H9 (cell line): ENCODE data around the gene ADM. TPM values are rescaled to one million over a fixed set of nuclear protein-coding genes. Genes with fewer than 3 reads are reported as not detected.

Source experiments
- DNase-seq: peaks from one replicate; pipeline ENCODE4 v3.0.0-alpha.2; 2017
- H2AFZ ChIP-seq: one replicate; pipeline ENCODE4 v1.6.1; 2013; ENCODE audit warnings: mild to moderate bottlenecking, low read length, control low read depth, moderate library complexity
- H2AK5ac ChIP-seq: 2 replicates; pipeline ENCODE4 v1.6.1; 2013; ENCODE audit warnings: low read length, control low read depth, mixed read lengths; ENCODE audit not compliant: insufficient read length
- H2BK120ac ChIP-seq: one replicate; pipeline ENCODE4 v1.6.1; 2013; ENCODE audit warnings: low read depth, mild to moderate bottlenecking, low read length, control low read depth, inconsistent platforms; ENCODE audit not compliant: poor library complexity, severe bottlenecking
- H2BK12ac ChIP-seq: 2 replicates; pipeline ENCODE4 v1.6.1; 2013; ENCODE audit warnings: low read length, control low read depth, mixed read lengths, low read depth; ENCODE audit not compliant: insufficient read length
- H2BK15ac ChIP-seq: 2 replicates; pipeline ENCODE4 v1.6.1; 2013; ENCODE audit warnings: low read depth, low read length, control low read depth
- H2BK20ac ChIP-seq: one replicate; pipeline ENCODE4 v1.6.1; 2013; ENCODE audit warnings: low read depth, mild to moderate bottlenecking, low read length, control low read depth, inconsistent platforms; ENCODE audit not compliant: poor library complexity, severe bottlenecking
- H2BK5ac ChIP-seq: 2 replicates; pipeline ENCODE4 v1.6.1; 2013; ENCODE audit warnings: low read length, control low read depth, mixed read lengths; ENCODE audit not compliant: insufficient read length
- H3K14ac ChIP-seq: 2 replicates; pipeline ENCODE4 v1.6.1; 2013; ENCODE audit warnings: low read length, control low read depth; ENCODE audit not compliant: insufficient read depth
- H3K18ac ChIP-seq: 2 replicates; pipeline ENCODE4 v1.6.1; 2013; ENCODE audit warnings: low read depth, mild to moderate bottlenecking, mixed read lengths, low read length, control low read depth; ENCODE audit not compliant: insufficient read length
- H3K23ac ChIP-seq: 2 replicates; pipeline ENCODE4 v1.6.1; 2013; ENCODE audit warnings: low read length, control low read depth, mixed read lengths, low read depth; ENCODE audit not compliant: insufficient read length
- H3K23me2 ChIP-seq: 2 replicates; pipeline ENCODE4 v1.6.1; 2013; ENCODE audit warnings: low read depth, mild to moderate bottlenecking, mixed read lengths, low read length, control low read depth; ENCODE audit not compliant: insufficient read length, poor library complexity, severe bottlenecking
- H3K27ac ChIP-seq: 2 replicates; pipeline ENCODE4 v1.5.1; 2013; ENCODE audit warnings: low read length, control low read depth, mixed read lengths, low read depth; ENCODE audit not compliant: insufficient read length
- H3K27me3 ChIP-seq: 2 replicates; pipeline ENCODE4 v1.6.1; 2013; ENCODE audit warnings: low read length, control low read depth, inconsistent platforms; ENCODE audit not compliant: insufficient read depth
- H3K4ac ChIP-seq: 2 replicates; pipeline ENCODE4 v1.6.1; 2013; ENCODE audit warnings: low read depth, mild to moderate bottlenecking, control low read depth, inconsistent platforms, low read length, moderate library complexity
- H3K4me1 ChIP-seq: 2 replicates; pipeline ENCODE4 v1.6.1; 2013; ENCODE audit warnings: low read length, control low read depth, inconsistent platforms; ENCODE audit not compliant: insufficient read depth
- H3K4me2 ChIP-seq: 2 replicates; pipeline ENCODE4 v1.6.1; 2013; ENCODE audit warnings: low read length, control low read depth, mixed read lengths; ENCODE audit not compliant: insufficient read length, insufficient read depth
- H3K56ac ChIP-seq: 2 replicates; pipeline ENCODE4 v1.6.1; 2013; ENCODE audit warnings: low read depth, mild to moderate bottlenecking, mixed read lengths, low read length, control low read depth; ENCODE audit not compliant: insufficient read length
- H3K79me1 ChIP-seq: 2 replicates; pipeline ENCODE4 v1.6.1; 2013; ENCODE audit warnings: low read depth, mild to moderate bottlenecking, moderate library complexity, low read length, control low read depth, inconsistent platforms; ENCODE audit not compliant: insufficient read depth, poor library complexity, severe bottlenecking
- H3K79me2 ChIP-seq: 2 replicates; pipeline ENCODE4 v1.6.1; 2013; ENCODE audit warnings: low read length, control low read depth, inconsistent platforms; ENCODE audit not compliant: insufficient read depth
- H3K9ac ChIP-seq: 2 replicates; pipeline ENCODE4 v1.6.1; 2013; ENCODE audit warnings: low read length, control low read depth, mixed read lengths; ENCODE audit not compliant: insufficient read length; ENCODE audit errors: extremely low read depth
- H3K9me3 ChIP-seq: one replicate; pipeline ENCODE4 v1.6.1; 2013; ENCODE audit warnings: low read depth, low read length, inconsistent platforms; ENCODE audit not compliant: control insufficient read depth
- H3T11ph ChIP-seq: one replicate; pipeline ENCODE4 v1.6.1; 2013; ENCODE audit warnings: mild to moderate bottlenecking, low read length, control low read depth, inconsistent platforms
- H4K20me1 ChIP-seq: one replicate; pipeline ENCODE4 v1.6.1; 2013; ENCODE audit not compliant: control insufficient read depth, insufficient read length, insufficient read depth
- H4K5ac ChIP-seq: 2 replicates; pipeline ENCODE4 v1.6.1; 2013; ENCODE audit warnings: low read depth, mild to moderate bottlenecking, mixed read lengths, low read length, control low read depth; ENCODE audit not compliant: insufficient read length
- H4K8ac ChIP-seq: replicated peaks from 2 replicates; pipeline ENCODE4 v1.6.1; 2013; ENCODE audit warnings: low read length, control low read depth, mixed read lengths, low read depth; ENCODE audit not compliant: insufficient read length
- H4K91ac ChIP-seq: 2 replicates; pipeline ENCODE4 v1.6.1; 2013; ENCODE audit warnings: low read depth, mild to moderate bottlenecking, moderate library complexity, mixed read lengths, low read length, control low read depth; ENCODE audit not compliant: insufficient read length
- H3K27ac Mint-ChIP-seq, 3 experiments: 2 replicates in 2 of 3; 3 replicates in 1 of 3; pipeline ENCODE4 v1.8.0; 2020 to 2021; ENCODE audit warnings: mixed read lengths in 3 of 3, mild to moderate bottlenecking in 1 of 3, moderate library complexity in 1 of 3
- H3K27me3 Mint-ChIP-seq: 2 replicates; pipeline ENCODE4 v1.8.0; 2021; ENCODE audit warnings: low read depth, mild to moderate bottlenecking, moderate library complexity, mixed read lengths
- H3K36me3 Mint-ChIP-seq, 3 experiments: 2 replicates in 2 of 3; 3 replicates in 1 of 3; pipeline ENCODE4 v1.8.0; 2020 to 2021; ENCODE audit warnings: low read depth in 3 of 3, mixed read lengths in 3 of 3; ENCODE audit not compliant: insufficient read depth in 1 of 3
- H3K4me1 Mint-ChIP-seq, 2 experiments: 2 replicates each; pipeline ENCODE4 v1.8.0; 2020; ENCODE audit warnings: mixed read lengths in 2 of 2
- H3K4me3 Mint-ChIP-seq, 2 experiments: 2 replicates in 1 of 2; 3 replicates in 1 of 2; pipeline ENCODE4 v1.8.0; 2020 to 2021; ENCODE audit warnings: mild to moderate bottlenecking in 2 of 2, mixed read lengths in 2 of 2, moderate library complexity in 1 of 2
- H3K9me3 Mint-ChIP-seq, 2 experiments: 2 replicates in 1 of 2; 3 replicates in 1 of 2; pipeline ENCODE4 v1.8.0; 2020; ENCODE audit warnings: mild to moderate bottlenecking in 2 of 2, mixed read lengths in 2 of 2, moderate library complexity in 1 of 2
- WGBS: extraction: QIAGEN DNeasy Blood & Tissue Kit; methylation state at CpG from one replicate; pipeline ENCODE4 v1.1.7; 2013; ENCODE audit warnings: missing lambda C conversion rate, low lambda C conversion rate, mixed read lengths; ENCODE audit not compliant: insufficient read length; ENCODE audit errors: extremely low coverage; 5-methylcytosine and 5-hydroxymethylcytosine counted together
- total RNA-seq: library from RNA; stranded (reverse); gene quantifications from 2 replicates; pipeline ENCODE4 v1.2.1, GENCODE V29; 2021
- TF ChIP-seq, protein P1 (sequence below): fragments of 200-600 bp; sonication (generic); conservative IDR thresholded peaks from 3 replicates; pipeline ENCODE4 v1.8.0; 2021; ENCODE audit warnings: antibody characterized with exemption, mild to moderate bottlenecking

Gene ADM
- total RNA-seq, 1 experiment from 2014 or later: 99.1 TPM

DNA sequence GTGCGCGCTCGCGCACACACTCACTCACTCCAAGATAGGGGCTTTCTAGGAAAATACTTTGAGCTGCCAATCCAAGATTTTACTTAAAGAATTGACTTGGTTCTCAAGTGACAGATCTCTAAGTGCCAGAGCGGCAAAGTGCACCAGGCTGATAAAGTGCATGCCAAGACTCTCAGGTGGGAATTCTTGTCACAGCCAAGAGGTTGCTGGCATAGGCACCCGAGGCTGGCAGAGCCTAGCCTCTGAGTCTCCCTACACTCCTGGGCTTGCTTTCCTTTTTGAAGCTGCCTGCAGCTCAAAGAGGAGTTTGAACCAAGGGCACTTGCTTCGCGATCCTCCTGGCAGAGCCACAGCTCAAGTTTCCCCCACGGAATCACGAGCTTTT is 2.5 kb upstream of the ADM start:
- Histone ChIP-seq H3K79me2 (peaks cover 7% of the 10 kb centered on the region; the same call in 1 of the 2 replicates), H3T11ph (no peak overlapping the region), H2AFZ (no peak overlapping the region), H3K56ac (no peak overlapping the region), H3K27ac (no peak overlapping the region), H2BK120ac (no peak overlapping the region), H4K5ac (no peak overlapping the region), H3K23ac (no peak overlapping the region), H3K4me1 (no peaks in the 10 kb centered on the region), H2BK20ac (no peak overlapping the region), H3K9ac (peak overlapping the region; percentile 57), H3K4me2 (peak overlapping the region; percentile 75), H2AK5ac (no peak overlapping the region), H4K20me1 (no peaks in the 10 kb centered on the region), H3K9me3 (no peaks in the 10 kb centered on the region), H3K79me1 (no peaks in the 10 kb centered on the region), H2BK12ac (no peak overlapping the region), H4K91ac (no peak overlapping the region), H3K18ac (no peak overlapping the region), H4K8ac (no peak overlapping the region), H2BK5ac (no peak overlapping the region), H3K4ac (no peak overlapping the region), H3K23me2 (peaks cover 39% of the 10 kb centered on the region), H3K14ac (no peak overlapping the region), H2BK15ac (no peak overlapping the region), H3K27me3 (no peaks in the 10 kb centered on the region; the same call in 1 of the 2 replicates)
- TF ChIP-seq, protein P1, sequence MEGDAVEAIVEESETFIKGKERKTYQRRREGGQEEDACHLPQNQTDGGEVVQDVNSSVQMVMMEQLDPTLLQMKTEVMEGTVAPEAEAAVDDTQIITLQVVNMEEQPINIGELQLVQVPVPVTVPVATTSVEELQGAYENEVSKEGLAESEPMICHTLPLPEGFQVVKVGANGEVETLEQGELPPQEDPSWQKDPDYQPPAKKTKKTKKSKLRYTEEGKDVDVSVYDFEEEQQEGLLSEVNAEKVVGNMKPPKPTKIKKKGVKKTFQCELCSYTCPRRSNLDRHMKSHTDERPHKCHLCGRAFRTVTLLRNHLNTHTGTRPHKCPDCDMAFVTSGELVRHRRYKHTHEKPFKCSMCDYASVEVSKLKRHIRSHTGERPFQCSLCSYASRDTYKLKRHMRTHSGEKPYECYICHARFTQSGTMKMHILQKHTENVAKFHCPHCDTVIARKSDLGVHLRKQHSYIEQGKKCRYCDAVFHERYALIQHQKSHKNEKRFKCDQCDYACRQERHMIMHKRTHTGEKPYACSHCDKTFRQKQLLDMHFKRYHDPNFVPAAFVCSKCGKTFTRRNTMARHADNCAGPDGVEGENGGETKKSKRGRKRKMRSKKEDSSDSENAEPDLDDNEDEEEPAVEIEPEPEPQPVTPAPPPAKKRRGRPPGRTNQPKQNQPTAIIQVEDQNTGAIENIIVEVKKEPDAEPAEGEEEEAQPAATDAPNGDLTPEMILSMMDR: no peak
- peak overlapping the region; percentile 84 to 93 for H3K4me3 Mint-ChIP-seq
- no peak overlapping the region for H3K27ac Mint-ChIP-seq
- WGBS: no CpG with 5 or more reads among the region's 10 CpGs
- no peak for DNase-seq
- peaks cover 26 to 27% of the 10 kb centered on the region in 2 experiments for H3K4me1 Mint-ChIP-seq
- no peaks in the 10 kb centered on the region; a peak in 1 of 5 replicates for H3K9me3 Mint-ChIP-seq
- peaks cover 12 to 40% (median 31%) of the 10 kb centered on the region in 3 experiments; a peak in 6 of 7 replicates for H3K36me3 Mint-ChIP-seq
- peaks cover 36% of the 10 kb centered on the region for H3K27me3 Mint-ChIP-seq
